Stomach smooth muscle (tissue), 2 donors: ENCODE measurements around the gene COL6A3.
A peak's percentile ranks its signal among the peaks of the same experiment; 100 is the strongest.

Source experiments
- H3K27ac ChIP-seq: one replicate; pipeline ENCODE4 v1.7.0; 2013; ENCODE audit warnings: mild to moderate bottlenecking, low read length, inconsistent platforms
- H3K27me3 ChIP-seq, 2 donors: one replicate each; pipeline ENCODE4 v1.7.0; 2013; ENCODE audit warnings: low read length in 2 of 2; ENCODE audit not compliant: insufficient read depth in 2 of 2, control insufficient read depth in 1 of 2
- H3K36me3 ChIP-seq, 2 donors: one replicate each; pipeline ENCODE4 v1.7.0; 2013; ENCODE audit warnings: low read length in 2 of 2; ENCODE audit not compliant: control insufficient read depth in 2 of 2, insufficient read depth in 2 of 2
- H3K4me1 ChIP-seq: one replicate; pipeline ENCODE4 v1.7.0; 2013; ENCODE audit warnings: low read length; ENCODE audit not compliant: control insufficient read depth, insufficient read depth
- H3K4me3 ChIP-seq, 2 donors: one replicate each; pipeline ENCODE4 v1.7.0; 2013; ENCODE audit warnings: low read length in 2 of 2
- H3K9ac ChIP-seq, 2 donors: one replicate each; pipeline ENCODE4 v1.7.0; 2013; ENCODE audit warnings: low read length in 2 of 2, mild to moderate bottlenecking in 1 of 2
- H3K9me3 ChIP-seq, 2 donors: one replicate each; pipeline ENCODE4 v1.7.0; 2013; ENCODE audit warnings: low read length in 2 of 2; ENCODE audit not compliant: control insufficient read depth in 2 of 2
- donor health status: healthy.
- donor health status: Pancreatic carcinoma.

The COL6A3 gene

GRCh38 chr2:237348281-237348865, 65.6 kb downstream of the COL6A3 start:
- Histone ChIP-seq H3K36me3 (peaks cover 74 to 83% of the 10 kb centered on the region in 2 donors), H3K27ac (peak overlapping the region; percentile 67), H3K4me1 (peaks cover 26% of the 10 kb centered on the region), H3K9ac (no peak overlapping the region), H3K9me3 (no peaks in the 10 kb centered on the region), H3K27me3 (no peaks in the 10 kb centered on the region), H3K4me3 (no peak overlapping the region)

DNA sequence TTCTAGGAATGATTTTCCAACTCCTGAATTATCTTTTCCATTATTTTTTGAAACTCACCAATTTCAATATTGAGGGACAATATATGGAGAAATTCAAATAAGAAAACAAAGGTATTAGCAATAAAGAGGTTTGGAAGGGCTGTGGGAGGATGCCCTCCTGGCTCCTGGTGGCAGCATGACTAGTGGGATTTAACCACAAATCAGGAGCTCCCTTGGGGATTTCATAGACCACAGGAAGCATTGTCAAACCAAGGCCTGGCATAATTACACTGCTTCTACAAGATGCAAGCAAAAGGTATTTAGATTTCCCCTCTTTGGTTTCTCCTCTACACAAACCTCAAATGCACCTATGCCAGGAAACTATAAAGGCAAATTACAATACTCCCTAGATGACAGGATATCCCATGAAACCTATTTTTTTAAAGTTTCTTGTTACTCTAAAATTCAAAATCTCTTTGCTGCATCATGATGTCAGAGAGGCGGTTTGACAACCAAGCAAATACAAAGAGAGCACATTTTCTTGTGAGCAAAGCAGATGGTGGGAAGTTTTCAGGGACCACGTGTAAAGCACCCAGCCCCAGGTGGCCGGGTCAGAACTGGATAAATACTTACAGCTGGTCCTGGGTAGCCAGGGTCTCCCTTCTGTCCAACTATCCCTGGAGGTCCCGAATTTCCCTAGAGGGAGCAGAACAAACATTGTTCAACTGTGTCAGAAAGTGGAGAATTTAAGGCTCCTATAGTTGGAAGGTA, 67.9 kb downstream of the COL6A3 start:
- Histone ChIP-seq H3K27me3 (no peaks in the 10 kb centered on the region), H3K4me3 (no peak overlapping the region), H3K4me1 (peaks cover 17% of the 10 kb centered on the region), H3K27ac (peak overlapping the region; percentile 67), H3K9me3 (no peaks in the 10 kb centered on the region), H3K9ac (no peak overlapping the region), H3K36me3 (peaks cover 69 to 74% of the 10 kb centered on the region in 2 donors)

DNA sequence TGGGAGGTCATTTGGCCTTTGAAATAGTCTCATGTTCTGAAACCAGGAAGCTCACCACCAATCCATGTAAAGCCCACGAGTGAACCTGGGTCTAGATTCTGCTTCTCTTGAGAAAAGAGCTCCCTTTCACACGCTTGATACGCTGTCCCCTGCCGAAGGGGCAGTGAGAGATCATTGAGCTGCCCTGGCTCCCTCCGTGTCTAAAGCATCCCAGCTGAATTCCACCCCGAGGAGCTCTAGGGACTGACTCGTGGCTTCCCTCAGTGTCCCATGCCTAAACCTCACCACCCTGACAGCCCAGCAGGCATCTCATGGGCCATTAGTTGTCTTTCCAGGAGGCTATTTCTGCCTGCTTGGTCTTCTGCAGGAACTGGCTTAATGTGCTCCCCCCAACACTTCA, 68.6 kb downstream of the COL6A3 start:
- Histone ChIP-seq H3K27ac (peak overlapping the region; percentile 67), H3K9ac (no peak overlapping the region), H3K27me3 (no peaks in the 10 kb centered on the region), H3K36me3 (peaks cover 71 to 78% of the 10 kb centered on the region in 2 donors), H3K9me3 (no peaks in the 10 kb centered on the region), H3K4me3 (no peak overlapping the region), H3K4me1 (peaks cover 13% of the 10 kb centered on the region)

DNA sequence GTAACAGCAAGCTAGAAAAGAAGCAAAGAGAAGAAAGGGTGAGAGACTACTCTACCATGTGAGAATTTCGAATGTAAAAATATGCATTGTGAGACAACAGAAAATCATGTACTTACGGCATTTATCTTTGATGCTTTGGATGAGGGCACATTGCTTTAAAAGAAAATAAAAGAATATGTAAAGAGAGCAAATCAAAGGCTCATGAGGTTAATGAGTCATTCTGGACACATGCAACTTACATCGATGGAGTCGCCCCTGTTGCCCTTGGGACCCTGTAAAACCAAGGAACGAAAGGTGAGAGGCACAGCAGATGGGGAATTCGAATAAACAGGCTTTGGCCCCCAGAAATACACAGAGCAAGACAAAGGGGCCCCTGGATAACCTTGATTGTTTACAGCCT, 69.0 kb downstream of the COL6A3 start:
- no peak overlapping the region for H3K4me3 ChIP-seq
- H3K27ac ChIP-seq: peak overlapping the region; percentile 67
- peaks cover 11% of the 10 kb centered on the region for H3K4me1 ChIP-seq
- H3K9ac ChIP-seq: no peak overlapping the region
- peaks cover 72 to 78% of the 10 kb centered on the region in 2 donors for H3K36me3 ChIP-seq
- no peaks in the 10 kb centered on the region for H3K27me3 ChIP-seq
- H3K9me3 ChIP-seq: no peaks in the 10 kb centered on the region

DNA sequence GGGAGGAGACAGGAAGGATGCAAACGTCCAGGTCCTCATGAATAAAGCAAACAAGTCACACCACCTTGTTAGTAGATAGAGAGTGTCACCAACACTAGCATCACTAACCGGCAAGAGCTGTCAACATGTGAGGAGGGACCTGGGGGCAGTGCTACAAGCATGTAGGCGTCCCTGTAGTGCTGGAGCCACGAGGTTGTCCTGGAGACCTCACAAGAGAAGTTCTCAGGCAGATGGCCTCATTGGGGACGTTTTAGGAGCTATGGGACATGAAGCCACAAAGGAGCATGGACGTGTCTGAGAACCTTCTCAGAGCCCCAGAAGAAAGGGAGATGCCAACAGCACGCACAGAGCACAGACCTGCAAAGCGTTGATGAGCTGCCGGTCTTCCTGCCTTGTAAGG, 70.0 kb downstream of the COL6A3 start:
- H3K36me3 ChIP-seq: peaks cover 78 to 82% of the 10 kb centered on the region in 2 donors
- peaks cover 15% of the 10 kb centered on the region for H3K4me1 ChIP-seq
- no peaks in the 10 kb centered on the region for H3K9me3 ChIP-seq
- no peaks in the 10 kb centered on the region for H3K27me3 ChIP-seq
- H3K27ac ChIP-seq: peak overlapping the region; percentile 46
- H3K9ac ChIP-seq: no peak overlapping the region
- no peak overlapping the region for H3K4me3 ChIP-seq

- H3K27ac ChIP-seq: peak overlapping the region; percentile 12
- H3K4me3 ChIP-seq: no peak overlapping the region
- H3K27me3 ChIP-seq: no peaks in the 10 kb centered on the region
- no peaks in the 10 kb centered on the region for H3K9me3 ChIP-seq
- H3K36me3 ChIP-seq: peaks cover 80 to 82% of the 10 kb centered on the region in 2 donors
- H3K4me1 ChIP-seq: peaks cover 13% of the 10 kb centered on the region
- H3K9ac ChIP-seq: no peak overlapping the region
Measured at GRCh38 chr2:237341872-237342271, 72.1 kb downstream of the COL6A3 start.

- peak overlapping the region in 1 of 2 donors; percentile 6 for H3K9ac ChIP-seq
- H3K9me3 ChIP-seq: no peaks in the 10 kb centered on the region
- no peaks in the 10 kb centered on the region for H3K27me3 ChIP-seq
- peaks cover 20% of the 10 kb centered on the region for H3K4me1 ChIP-seq
- H3K4me3 ChIP-seq: no peak overlapping the region
- H3K36me3 ChIP-seq: peaks cover 78 to 79% of the 10 kb centered on the region in 2 donors
- peak overlapping the region; percentile 62 for H3K27ac ChIP-seq
Measured at GRCh38 chr2:237337586-237337985, 76.4 kb downstream of the COL6A3 start.

DNA sequence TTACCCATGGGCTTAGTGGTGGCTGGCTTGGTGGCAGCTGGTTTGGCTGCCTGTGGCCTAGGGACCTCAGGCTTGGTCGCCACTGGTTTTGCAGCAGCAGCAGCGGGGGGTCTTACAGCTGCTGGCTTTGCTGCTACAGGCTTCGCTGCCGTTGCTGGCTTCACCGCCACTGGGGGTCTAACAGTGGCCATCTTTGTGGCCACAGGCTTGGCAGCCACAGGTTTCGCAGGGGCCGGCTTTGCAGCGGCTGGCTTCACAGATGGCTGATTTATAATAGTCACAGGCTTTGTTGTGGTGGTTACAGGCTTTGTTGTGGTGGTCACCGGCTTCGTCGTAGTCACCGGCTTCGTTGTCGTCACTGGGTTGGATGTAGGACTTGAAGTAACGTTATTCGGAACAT, 77.8 kb downstream of the COL6A3 start:
- Histone ChIP-seq H3K36me3 (peaks cover 80% of the 10 kb centered on the region in 2 donors), H3K27ac (peak overlapping the region; percentile 66), H3K4me3 (no peak overlapping the region), H3K27me3 (no peaks in the 10 kb centered on the region), H3K9ac (no peak overlapping the region), H3K9me3 (no peaks in the 10 kb centered on the region), H3K4me1 (peaks cover 22% of the 10 kb centered on the region)

GRCh38 chr2:237333748-237334147, 80.2 kb downstream of the COL6A3 start:
- peaks cover 60 to 62% of the 10 kb centered on the region in 2 donors for H3K36me3 ChIP-seq
- peaks cover 16% of the 10 kb centered on the region for H3K4me1 ChIP-seq

GRCh38 chr2:237330541-237330940, 83.4 kb downstream of the COL6A3 start:
- Histone ChIP-seq H3K36me3 (peaks cover 39 to 43% of the 10 kb centered on the region in 2 donors), H3K27ac (peak overlapping the region; percentile 100), H3K27me3 (no peaks in the 10 kb centered on the region)

More at GRCh38 chr2:237333748-237334147, 80.2 kb downstream of the COL6A3 start:
- no peaks in the 10 kb centered on the region for H3K27me3 ChIP-seq
- no peaks in the 10 kb centered on the region for H3K9me3 ChIP-seq
- H3K9ac ChIP-seq: no peak overlapping the region
- H3K27ac ChIP-seq: peak overlapping the region; percentile 59
- no peak overlapping the region for H3K4me3 ChIP-seq

More at GRCh38 chr2:237330541-237330940, 83.4 kb downstream of the COL6A3 start:
- Histone ChIP-seq H3K4me1 (peaks cover 43% of the 10 kb centered on the region), H3K4me3 (peak overlapping the region in 1 of 2 donors; percentile 40), H3K9me3 (no peaks in the 10 kb centered on the region), H3K9ac (peak overlapping the region; percentile 29 to 48)
